SU-DHL-6 (cell line): ENCODE measurements around the gene OPRM1.

Experiments used
- H2AFZ ChIP-seq: fragments of 200-600 bp; sonication (generic); 2 replicates; pipeline ENCODE4 v1.6.1; 2014; ENCODE audit warnings: low read depth, mild to moderate bottlenecking, moderate library complexity, mixed read lengths, antibody characterized with exemption, low read length; ENCODE audit not compliant: severe bottlenecking
- H3F3A ChIP-seq: fragments of 200-600 bp; shearing (Covaris generic); 2 replicates; pipeline ENCODE4 v1.6.0; 2016; ENCODE audit warnings: antibody characterized with exemption, mild to moderate bottlenecking; ENCODE audit not compliant: insufficient read depth
- H3K27ac ChIP-seq: fragments of 200-600 bp; sonication (generic); 2 replicates; pipeline ENCODE4 v1.5.1; 2016; ENCODE audit warnings: low read depth, mild to moderate bottlenecking, low read length, moderate library complexity, mixed read lengths
- H3K27me3 ChIP-seq: fragments of 200-600 bp; sonication (generic), shearing (Covaris generic); 2 replicates; pipeline ENCODE4 v1.6.0; 2014; ENCODE audit warnings: mild to moderate bottlenecking, low read length
- H3K36me3 ChIP-seq: fragments of 200-600 bp; sonication (generic); 2 replicates; pipeline ENCODE4 v1.6.1; 2014; ENCODE audit warnings: mild to moderate bottlenecking, low read length, mixed read lengths
- H3K4me2 ChIP-seq: fragments of 300-600, 200-600 bp; shearing (Covaris generic), sonication (generic); 2 replicates; pipeline ENCODE4 v1.6.0; 2014; ENCODE audit warnings: low read length, low read depth, mild to moderate bottlenecking; ENCODE audit not compliant: poor library complexity, severe bottlenecking
- H3K4me3 ChIP-seq: fragments of 200-600 bp; sonication (generic); 2 replicates; pipeline ENCODE4 v1.5.1; 2014; ENCODE audit warnings: antibody characterized with exemption, low read length, mild to moderate bottlenecking, mixed read lengths; ENCODE audit not compliant: insufficient read depth, poor library complexity, severe bottlenecking
- H3K79me2 ChIP-seq: fragments of 200-600 bp; sonication (generic); 2 replicates; pipeline ENCODE4 v1.6.1; 2014; ENCODE audit warnings: mild to moderate bottlenecking, low read length, moderate library complexity; ENCODE audit not compliant: insufficient read depth
- H3K9ac ChIP-seq: fragments of 200-600 bp; sonication (generic); 2 replicates; pipeline ENCODE4 v1.7.0; 2014; ENCODE audit warnings: mild to moderate bottlenecking, low read length
- H3K9me2 ChIP-seq: fragments of 200-600 bp; sonication (generic); replicated peaks from 2 replicates; pipeline ENCODE4 v1.6.1; 2014; ENCODE audit warnings: low read length; ENCODE audit not compliant: insufficient read depth
- H3K9me3 ChIP-seq: fragments of 200-600 bp; sonication (generic); 2 replicates; pipeline ENCODE4 v1.6.1; 2014; ENCODE audit warnings: low read length, mixed read lengths; ENCODE audit not compliant: insufficient read depth
- H4K20me1 ChIP-seq: fragments of 200-600 bp; sonication (generic); 2 replicates; pipeline ENCODE4 v1.6.1; 2014; ENCODE audit warnings: low read depth, mild to moderate bottlenecking, antibody characterized with exemption, low read length, moderate library complexity, mixed read lengths
- EZH2phosphoT487 ChIP-seq: fragments of 200-600 bp; sonication (generic), shearing (Covaris generic); conservative IDR thresholded peaks from 2 replicates; pipeline ENCODE4 v1.6.1; 2018; ENCODE audit warnings: mild to moderate bottlenecking, antibody characterized with exemption, low read length, moderate library complexity, mixed read lengths
- TF ChIP-seq, protein P1 (sequence below): fragments of 200-600 bp; sonication (generic); IDR thresholded peaks from one replicate; pipeline ENCODE4 v1.5.1; 2017; ENCODE audit warnings: antibody characterized with exemption, mild to moderate bottlenecking, low read length, moderate library complexity; ENCODE audit not compliant: insufficient read depth, poor library complexity, severe bottlenecking

OPRM1 gene

GRCh38 chr6:154233383-154233782 lies 194.3 kb downstream of the OPRM1 start:
- Histone ChIP-seq H3K4me3 (no peak overlapping the region), H3K9ac (no peak overlapping the region), H3K9me3 (no peaks in the 10 kb centered on the region), H3F3A (no peaks in the 10 kb centered on the region), H3K27ac (no peak overlapping the region), H3K79me2 (no peaks in the 10 kb centered on the region), H3K9me2 (no peaks in the 10 kb centered on the region), H3K36me3 (no peaks in the 10 kb centered on the region), H2AFZ (no peak overlapping the region), H3K4me2 (no peak overlapping the region), H3K27me3 (no peaks in the 10 kb centered on the region), H4K20me1 (no peaks in the 10 kb centered on the region)
- TF ChIP-seq, protein P1, sequence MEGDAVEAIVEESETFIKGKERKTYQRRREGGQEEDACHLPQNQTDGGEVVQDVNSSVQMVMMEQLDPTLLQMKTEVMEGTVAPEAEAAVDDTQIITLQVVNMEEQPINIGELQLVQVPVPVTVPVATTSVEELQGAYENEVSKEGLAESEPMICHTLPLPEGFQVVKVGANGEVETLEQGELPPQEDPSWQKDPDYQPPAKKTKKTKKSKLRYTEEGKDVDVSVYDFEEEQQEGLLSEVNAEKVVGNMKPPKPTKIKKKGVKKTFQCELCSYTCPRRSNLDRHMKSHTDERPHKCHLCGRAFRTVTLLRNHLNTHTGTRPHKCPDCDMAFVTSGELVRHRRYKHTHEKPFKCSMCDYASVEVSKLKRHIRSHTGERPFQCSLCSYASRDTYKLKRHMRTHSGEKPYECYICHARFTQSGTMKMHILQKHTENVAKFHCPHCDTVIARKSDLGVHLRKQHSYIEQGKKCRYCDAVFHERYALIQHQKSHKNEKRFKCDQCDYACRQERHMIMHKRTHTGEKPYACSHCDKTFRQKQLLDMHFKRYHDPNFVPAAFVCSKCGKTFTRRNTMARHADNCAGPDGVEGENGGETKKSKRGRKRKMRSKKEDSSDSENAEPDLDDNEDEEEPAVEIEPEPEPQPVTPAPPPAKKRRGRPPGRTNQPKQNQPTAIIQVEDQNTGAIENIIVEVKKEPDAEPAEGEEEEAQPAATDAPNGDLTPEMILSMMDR = no peak
- TF ChIP-seq EZH2phosphoT487 = no peak

DNA sequence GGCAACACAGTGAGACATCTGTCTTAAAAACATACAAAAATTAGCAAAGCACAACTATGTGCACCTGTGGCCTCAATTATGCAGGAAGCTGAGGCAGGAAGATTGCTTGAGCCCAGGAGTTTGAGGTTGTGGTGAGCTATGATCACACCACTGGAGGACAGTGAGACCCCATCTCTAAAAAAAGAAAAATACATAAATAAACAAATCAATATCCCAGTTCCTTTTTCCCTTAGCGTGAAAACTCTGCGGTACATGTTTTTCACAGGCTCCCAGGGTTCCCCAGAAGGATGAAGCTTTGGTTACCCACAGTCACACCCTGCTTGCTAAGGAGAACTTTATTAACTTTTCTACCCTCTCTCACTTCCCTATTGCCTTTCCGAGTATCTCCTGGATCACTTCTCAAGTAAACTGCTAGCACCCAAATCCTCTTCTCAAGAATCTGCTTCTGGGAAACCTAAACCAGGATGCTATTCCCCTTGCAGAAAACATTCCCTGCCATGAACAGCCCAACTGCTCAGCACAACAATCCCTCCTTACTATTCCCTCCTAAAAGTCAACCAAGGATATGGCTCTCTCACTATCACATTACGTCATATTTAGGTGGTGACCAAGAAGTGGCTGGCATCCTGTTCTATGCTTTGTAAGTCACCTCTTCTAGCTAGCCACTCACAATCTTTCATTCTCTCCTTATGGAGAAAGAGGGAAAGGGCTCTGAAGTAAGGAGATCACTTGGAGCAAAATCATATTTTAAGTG lies 195.2 kb downstream of the OPRM1 start:
- H3K79me2 ChIP-seq = no peaks in the 10 kb centered on the region
- H4K20me1 ChIP-seq = no peaks in the 10 kb centered on the region
- H3K27ac ChIP-seq = no peak overlapping the region
- H3K9me3 ChIP-seq = no peaks in the 10 kb centered on the region
- TF ChIP-seq EZH2phosphoT487 = no peak
- TF ChIP-seq, protein P1 = no peak
- H3K36me3 ChIP-seq = no peaks in the 10 kb centered on the region
- no peak overlapping the region for H3K4me3 ChIP-seq
- no peak overlapping the region for H2AFZ ChIP-seq
- H3K4me2 ChIP-seq = no peak overlapping the region
- H3F3A ChIP-seq = no peaks in the 10 kb centered on the region
- H3K9ac ChIP-seq = no peak overlapping the region
- no peaks in the 10 kb centered on the region for H3K9me2 ChIP-seq
- no peaks in the 10 kb centered on the region for H3K27me3 ChIP-seq

DNA sequence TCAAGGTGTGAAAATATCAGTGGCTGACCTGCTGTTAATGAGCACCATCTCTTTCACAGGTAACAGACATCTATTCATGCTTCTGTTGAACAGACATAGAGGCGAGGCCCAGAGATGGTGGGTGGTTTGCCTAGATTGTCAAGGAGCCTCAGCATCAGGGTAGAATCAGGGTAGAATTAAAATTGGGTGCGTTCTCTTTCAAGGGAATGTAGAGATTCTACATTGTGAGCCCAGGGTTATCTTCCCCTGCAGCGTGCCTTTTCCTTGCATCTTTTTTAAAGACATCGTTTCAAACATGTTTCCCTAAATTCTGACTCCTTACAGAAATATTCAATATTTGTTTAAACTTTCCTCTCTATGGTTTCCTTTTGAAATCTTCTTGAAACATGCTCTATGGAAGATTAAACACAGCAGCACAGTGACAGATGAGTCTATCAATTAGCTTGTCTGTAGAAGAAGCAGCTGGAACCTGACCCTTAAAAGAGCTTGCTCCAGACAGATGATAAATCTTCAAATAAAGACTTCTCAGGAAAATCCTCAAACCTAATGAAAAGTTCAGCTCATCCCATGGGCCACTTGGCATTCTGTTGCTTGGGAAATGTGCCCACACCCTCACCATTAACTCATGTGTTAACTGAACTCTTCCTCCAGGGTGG lies 197.7 kb downstream of the OPRM1 start:
- Histone ChIP-seq H3K27me3 (no peaks in the 10 kb centered on the region), H4K20me1 (no peaks in the 10 kb centered on the region), H2AFZ (no peak overlapping the region), H3K9me2 (no peaks in the 10 kb centered on the region), H3K9me3 (no peaks in the 10 kb centered on the region), H3K4me2 (no peak overlapping the region), H3K4me3 (no peak overlapping the region), H3K36me3 (no peaks in the 10 kb centered on the region), H3K27ac (no peak overlapping the region), H3F3A (no peaks in the 10 kb centered on the region), H3K79me2 (no peaks in the 10 kb centered on the region), H3K9ac (no peak overlapping the region)
- no peak for TF ChIP-seq EZH2phosphoT487
- TF ChIP-seq, protein P1 = no peak
